Ascending aorta (tissue), 2 donors: ENCODE data around the gene STX1B. TPM values are rescaled to one million over a fixed set of nuclear protein-coding genes. Genes with fewer than 3 reads are reported as not detected.

Experiments used
- DNase-seq, 2 donors: peaks; one replicate each; pipeline ENCODE4 v3.0.0-alpha.2; 2019; ENCODE audit warnings: low spot score in 2 of 2
- H3K27ac ChIP-seq, 2 donors: fragments of 200-600 bp; sonication (generic); one replicate each; pipeline ENCODE4 v1.5.1; 2016 to 2017; ENCODE audit warnings: mild to moderate bottlenecking in 1 of 2
- H3K27me3 ChIP-seq: fragments of 200-600 bp; sonication (generic); one replicate; pipeline ENCODE4 v1.5.1; 2017
- H3K36me3 ChIP-seq, 2 donors: fragments of 200-600 bp; sonication (generic); one replicate each; pipeline ENCODE4 v1.5.1; 2016
- H3K4me1 ChIP-seq, 2 donors: fragments of 200-600 bp; sonication (generic); one replicate each; pipeline ENCODE4 v1.5.1; 2016 to 2017; ENCODE audit warnings: mild to moderate bottlenecking in 1 of 2
- H3K4me3 ChIP-seq, 2 donors: fragments of 200-600 bp; sonication (generic); one replicate each; pipeline ENCODE4 v1.5.1; 2016 to 2017; ENCODE audit warnings: mild to moderate bottlenecking in 1 of 2
- H3K9me3 ChIP-seq, 2 donors: fragments of 200-600 bp; sonication (generic); one replicate each; pipeline ENCODE4 v1.5.1; 2016
- CTCF ChIP-seq, 3 experiments: fragments of 200-600 bp in 2 of 3; fragments of 450-650 bp in 1 of 3; sonication (generic) in 2 of 3; IDR thresholded peaks; one replicate each; pipeline ENCODE4 v1.5.1; 2016 to 2019; ENCODE audit warnings: antibody characterized with exemption in 3 of 3, mild to moderate bottlenecking in 1 of 3, moderate library complexity in 1 of 3
- intact Hi-C: fragments of 100-400 bp; cut with DNase I; formaldehyde crosslinking; loops from one replicate; pipeline ENCODE4 v1.15.1; 2023
- total RNA-seq: library from RNA; depleted of rRNA; stranded (reverse); fragments of >200 nt; gene quantifications from one replicate; pipeline ENCODE4 v1.1.0, GENCODE V29; 2016

Gene STX1B
- total RNA-seq, 1 donor from 2014 or later, result 2.0 TPM

- Histone ChIP-seq H3K9me3 (no peaks in the 10 kb centered on the region), H3K4me1 (peaks cover 3 to 10% of the 10 kb centered on the region in 2 donors), H3K4me3 (peak within 1 kb of the TSS; percentile 83 to 99), H3K27ac (peak within 1 kb of the TSS; percentile 92 to 99), H3K36me3 (peaks cover 14 to 24% of the 10 kb centered on the region in 2 donors), H3K27me3 (no peaks in the 10 kb centered on the region)
- DNase-seq, result peak; percentile 88 to 99
- intact Hi-C loops, result loop anchor here (1.0 kb wide), 3 partner anchors 36 to 109 kb away; partner anchors contain the start of gene HSD3B7
- TF ChIP-seq CTCF (IDR thresholded peaks at IDR 0.05), result no peak
Observed at GRCh38 chr16:31032736-31033708, 22.6 kb upstream of the STX1B start, which contains the start of gene STX4. TSS of gene STX4 (plus strand) at chr16:31033558. CDS start at chr16:31033806, 248 bp downstream.

- H3K27me3 ChIP-seq, result no peaks in the 10 kb centered on the region
- H3K4me3 ChIP-seq, result no peak overlapping the region
- peaks cover 3 to 10% of the 10 kb centered on the region in 2 donors for H3K4me1 ChIP-seq
- TF ChIP-seq CTCF (IDR thresholded peaks at IDR 0.05), result no peak
- no peak for DNase-seq
- H3K9me3 ChIP-seq, result no peaks in the 10 kb centered on the region
- intact Hi-C loops, result no loop called here
- no peak overlapping the region for H3K27ac ChIP-seq
- H3K36me3 ChIP-seq, result peaks cover 8 to 15% of the 10 kb centered on the region in 2 donors
Observed at GRCh38 chr16:31031276-31031675, 20.8 kb upstream of the STX1B start.

GRCh38 chr16:31029272-31029671 is 18.8 kb upstream of the STX1B start:
- H3K27ac ChIP-seq, result no peak overlapping the region
- no peaks in the 10 kb centered on the region for H3K36me3 ChIP-seq
- TF ChIP-seq CTCF (IDR thresholded peaks at IDR 0.05), result no peak
- intact Hi-C loops, result no loop called here
- H3K9me3 ChIP-seq, result no peaks in the 10 kb centered on the region
- no peaks in the 10 kb centered on the region for H3K27me3 ChIP-seq
- peaks cover 0 to under 1% of the 10 kb centered on the region in 2 donors for H3K4me1 ChIP-seq
- no peak for DNase-seq
- no peak overlapping the region for H3K4me3 ChIP-seq

- no peak overlapping the region for H3K4me3 ChIP-seq
- H3K27ac ChIP-seq, result no peak overlapping the region
- H3K4me1 ChIP-seq, result no peaks in the 10 kb centered on the region
- H3K36me3 ChIP-seq, result no peaks in the 10 kb centered on the region
- intact Hi-C loops, result no loop called here
- no peak for DNase-seq
- no peaks in the 10 kb centered on the region for H3K9me3 ChIP-seq
- no peaks in the 10 kb centered on the region for H3K27me3 ChIP-seq
- TF ChIP-seq CTCF (IDR thresholded peaks at IDR 0.05), result no peak
Observed at GRCh38 chr16:31025339-31025738, 14.9 kb upstream of the STX1B start.

GRCh38 chr16:31023627-31024226 is 13.3 kb upstream of the STX1B start:
- intact Hi-C loops, result no loop called here
- TF ChIP-seq CTCF (IDR thresholded peaks at IDR 0.05), result no peak
- H3K27me3 ChIP-seq, result no peaks in the 10 kb centered on the region
- H3K9me3 ChIP-seq, result no peaks in the 10 kb centered on the region
- H3K27ac ChIP-seq, result no peak overlapping the region
- no peak for DNase-seq
- H3K4me3 ChIP-seq, result no peak overlapping the region
- no peaks in the 10 kb centered on the region for H3K36me3 ChIP-seq
- no peaks in the 10 kb centered on the region for H3K4me1 ChIP-seq
